Measurements from ENCODE around the gene ZNF432. TPM values are rescaled to one million over a fixed set of nuclear protein-coding genes. Genes with fewer than 3 reads are reported as not detected.

Gene ZNF432
- total and polyA plus RNA-seq, 2 of the 13 experiments (the other 11 are each of a cell fraction or from before 2014, with no cell fraction given), result 4.1 to 8.7 TPM

DNA sequence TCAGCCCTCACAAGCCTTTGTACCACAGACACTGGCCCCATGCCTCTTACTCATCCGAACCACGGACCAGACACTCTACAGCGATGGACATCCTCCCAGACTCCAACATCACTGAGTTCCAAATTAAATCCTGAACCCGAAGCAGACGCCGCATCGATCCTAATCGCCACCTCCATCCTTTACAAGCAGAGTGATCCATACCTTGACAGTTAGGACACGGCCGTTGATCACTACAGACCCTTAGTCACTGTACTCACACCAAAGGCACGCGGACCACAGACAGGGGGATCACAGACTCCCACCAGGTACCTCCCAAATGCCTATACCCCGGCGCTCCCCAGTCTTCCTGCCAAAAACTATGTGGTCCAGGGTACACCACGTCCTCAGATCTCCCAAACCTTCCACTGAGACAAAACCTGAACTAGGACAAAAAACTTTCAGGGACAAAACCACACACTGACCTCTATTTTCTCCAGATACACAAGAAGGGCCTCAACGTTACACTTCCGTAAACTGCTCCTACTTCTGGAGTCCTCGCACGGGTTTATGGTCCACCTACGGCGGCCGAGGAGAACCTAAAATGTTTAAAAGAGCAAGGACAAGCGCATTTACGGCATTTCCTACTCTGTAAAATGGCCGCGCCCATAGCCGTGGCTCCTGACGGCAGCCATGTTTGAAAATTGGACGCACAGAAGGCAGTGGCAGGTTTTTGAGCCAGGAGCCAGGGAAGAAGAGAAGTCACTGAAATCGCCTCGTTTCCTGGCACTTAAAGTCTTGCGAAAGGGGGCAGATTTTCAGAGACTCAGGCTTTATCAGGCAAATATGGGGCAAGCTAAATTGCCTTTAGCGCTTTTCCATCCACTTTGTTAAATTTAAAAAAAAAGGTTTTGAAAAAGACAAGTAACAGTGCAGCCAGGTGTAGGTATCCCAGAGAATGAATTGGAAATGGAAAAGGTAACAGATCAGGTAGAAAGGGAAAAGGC, 62.0 kb downstream of the ZNF432 start, which contains the start of gene ZNF350 (continued):
- TF ChIP-seq, protein P1, sequence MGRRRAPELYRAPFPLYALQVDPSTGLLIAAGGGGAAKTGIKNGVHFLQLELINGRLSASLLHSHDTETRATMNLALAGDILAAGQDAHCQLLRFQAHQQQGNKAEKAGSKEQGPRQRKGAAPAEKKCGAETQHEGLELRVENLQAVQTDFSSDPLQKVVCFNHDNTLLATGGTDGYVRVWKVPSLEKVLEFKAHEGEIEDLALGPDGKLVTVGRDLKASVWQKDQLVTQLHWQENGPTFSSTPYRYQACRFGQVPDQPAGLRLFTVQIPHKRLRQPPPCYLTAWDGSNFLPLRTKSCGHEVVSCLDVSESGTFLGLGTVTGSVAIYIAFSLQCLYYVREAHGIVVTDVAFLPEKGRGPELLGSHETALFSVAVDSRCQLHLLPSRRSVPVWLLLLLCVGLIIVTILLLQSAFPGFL (CRISPR knock-in tag; IDR thresholded peaks at IDR 0.05), result no peak
- TF ChIP-seq NKX3-1 (CRISPR knock-in tag; IDR thresholded peaks at IDR 0.05) (0 out of 2 replicates have a peak, but pooled peaks have one; percentile 37), KLF12 (CRISPR knock-in tag; IDR thresholded peaks at IDR 0.05; ENCODE audit: borderline replicate concordance) (no peak), HNRNPLL (IDR thresholded peaks at IDR 0.05; ENCODE audit: low read depth, low read length, poor library complexity, severe bottlenecking) (no peak)
- TF ChIP-seq, protein P2, sequence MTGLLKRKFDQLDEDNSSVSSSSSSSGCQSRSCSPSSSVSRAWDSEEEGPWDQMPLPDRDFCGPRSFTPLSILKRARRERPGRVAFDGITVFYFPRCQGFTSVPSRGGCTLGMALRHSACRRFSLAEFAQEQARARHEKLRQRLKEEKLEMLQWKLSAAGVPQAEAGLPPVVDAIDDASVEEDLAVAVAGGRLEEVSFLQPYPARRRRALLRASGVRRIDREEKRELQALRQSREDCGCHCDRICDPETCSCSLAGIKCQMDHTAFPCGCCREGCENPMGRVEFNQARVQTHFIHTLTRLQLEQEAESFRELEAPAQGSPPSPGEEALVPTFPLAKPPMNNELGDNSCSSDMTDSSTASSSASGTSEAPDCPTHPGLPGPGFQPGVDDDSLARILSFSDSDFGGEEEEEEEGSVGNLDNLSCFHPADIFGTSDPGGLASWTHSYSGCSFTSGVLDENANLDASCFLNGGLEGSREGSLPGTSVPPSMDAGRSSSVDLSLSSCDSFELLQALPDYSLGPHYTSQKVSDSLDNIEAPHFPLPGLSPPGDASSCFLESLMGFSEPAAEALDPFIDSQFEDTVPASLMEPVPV (CRISPR knock-in tag; IDR thresholded peaks at IDR 0.05), result 0 out of 2 replicates have a peak, but pooled peaks have one; percentile 31
- TF ChIP-seq, protein P3, sequence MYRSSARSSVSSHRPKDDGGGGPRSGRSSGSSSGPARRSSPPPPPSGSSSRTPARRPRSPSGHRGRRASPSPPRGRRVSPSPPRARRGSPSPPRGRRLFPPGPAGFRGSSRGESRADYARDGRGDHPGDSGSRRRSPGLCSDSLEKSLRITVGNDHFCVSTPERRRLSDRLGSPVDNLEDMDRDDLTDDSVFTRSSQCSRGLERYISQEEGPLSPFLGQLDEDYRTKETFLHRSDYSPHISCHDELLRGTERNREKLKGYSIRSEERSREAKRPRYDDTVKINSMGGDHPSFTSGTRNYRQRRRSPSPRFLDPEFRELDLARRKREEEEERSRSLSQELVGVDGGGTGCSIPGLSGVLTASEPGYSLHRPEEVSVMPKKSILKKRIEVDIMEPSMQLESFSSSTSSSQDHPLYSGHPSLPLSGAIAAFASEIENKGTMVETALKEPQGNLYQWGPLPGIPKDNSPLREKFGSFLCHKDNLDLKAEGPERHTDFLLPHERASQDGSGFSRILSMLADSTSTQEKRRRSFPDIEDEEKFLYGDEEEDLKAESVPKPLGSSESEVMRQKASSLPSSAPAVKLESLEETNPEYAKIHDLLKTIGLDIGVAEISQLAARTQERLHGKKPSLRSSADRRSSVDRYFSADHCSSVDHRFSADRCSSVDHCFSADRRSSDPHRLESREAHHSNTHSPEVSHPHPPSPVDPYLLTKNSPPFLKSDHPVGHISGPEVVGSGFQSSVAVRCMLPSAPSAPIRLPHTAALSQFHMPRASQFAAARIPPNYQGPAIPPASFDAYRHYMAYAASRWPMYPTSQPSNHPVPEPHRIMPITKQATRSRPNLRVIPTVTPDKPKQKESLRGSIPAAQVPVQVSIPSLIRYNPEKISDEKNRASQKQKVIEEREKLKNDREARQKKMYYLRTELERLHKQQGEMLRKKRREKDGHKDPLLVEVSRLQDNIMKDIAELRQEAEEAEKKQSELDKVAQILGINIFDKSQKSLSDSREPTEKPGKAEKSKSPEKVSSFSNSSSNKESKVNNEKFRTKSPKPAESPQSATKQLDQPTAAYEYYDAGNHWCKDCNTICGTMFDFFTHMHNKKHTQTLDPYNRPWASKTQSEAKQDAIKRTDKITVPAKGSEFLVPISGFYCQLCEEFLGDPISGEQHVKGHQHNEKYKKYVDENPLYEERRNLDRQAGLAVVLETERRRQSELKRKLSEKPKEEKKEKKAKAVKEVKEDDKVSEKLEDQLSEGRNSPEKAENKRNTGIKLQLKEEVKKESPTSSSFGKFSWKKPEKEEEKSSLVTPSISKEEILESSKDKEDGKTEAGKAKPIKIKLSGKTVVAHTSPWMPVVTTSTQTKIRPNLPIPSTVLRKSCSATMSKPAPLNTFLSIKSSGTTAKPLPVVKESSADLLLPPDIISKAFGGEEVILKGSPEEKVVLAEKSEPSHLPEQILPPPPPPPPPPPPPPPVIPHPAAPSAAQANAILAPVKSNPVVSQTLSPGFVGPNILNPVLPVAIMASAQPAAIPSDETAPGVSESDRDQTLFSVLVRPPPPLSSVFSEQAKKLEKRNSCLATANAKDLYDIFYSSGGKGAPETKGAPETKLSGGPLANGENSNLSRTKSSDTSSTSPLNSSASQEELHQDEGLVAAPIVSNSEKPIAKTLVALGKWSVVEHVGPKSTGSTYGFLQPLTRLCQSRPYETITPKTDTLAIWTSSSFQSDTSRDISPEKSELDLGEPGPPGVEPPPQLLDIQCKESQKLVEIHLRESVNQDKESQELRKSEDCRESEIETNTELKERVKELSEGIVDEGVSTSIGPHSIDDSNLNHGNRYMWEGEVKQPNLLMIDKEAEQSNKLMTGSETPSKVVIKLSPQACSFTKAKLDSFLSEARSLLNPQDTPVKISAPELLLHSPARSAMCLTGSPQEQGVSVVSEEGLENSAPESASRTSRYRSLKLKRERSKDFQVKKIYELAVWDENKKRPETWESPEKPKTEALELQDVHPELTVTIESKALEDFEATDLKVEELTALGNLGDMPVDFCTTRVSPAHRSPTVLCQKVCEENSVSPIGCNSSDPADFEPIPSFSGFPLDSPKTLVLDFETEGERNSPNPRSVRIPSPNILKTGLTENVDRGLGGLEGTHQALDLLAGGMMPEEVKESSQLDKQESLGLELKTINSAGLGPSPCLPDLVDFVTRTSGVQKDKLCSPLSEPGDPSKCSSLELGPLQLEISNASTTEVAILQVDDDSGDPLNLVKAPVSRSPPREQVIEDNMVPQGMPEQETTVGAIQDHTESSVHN (CRISPR knock-in tag; IDR thresholded peaks at IDR 0.05), result no peak
